Measurements from ENCODE around the gene SIRT3. TPM values are rescaled to one million over a fixed set of nuclear protein-coding genes. Genes with fewer than 3 reads are reported as not detected.
A peak's percentile ranks its signal among the peaks of the same experiment; 100 is the strongest.

Gene SIRT3
- total RNA-seq, 4 donors from 2014 or later, result 21.2 to 36.3 (median 29.3) TPM

- H3K36me3 ChIP-seq, result peaks cover 0 to 12% (median 0%) of the 10 kb centered on the region in 3 donors
- H3K27ac ChIP-seq, result no peak overlapping the region
- TF ChIP-seq POLR2A (IDR thresholded peaks at IDR 0.05) (no peak), CTCF (IDR thresholded peaks at IDR 0.05) (no peak)
Observed at GRCh38 chr11:227824-228379, 8.2 kb downstream of the SIRT3 start.

DNA sequence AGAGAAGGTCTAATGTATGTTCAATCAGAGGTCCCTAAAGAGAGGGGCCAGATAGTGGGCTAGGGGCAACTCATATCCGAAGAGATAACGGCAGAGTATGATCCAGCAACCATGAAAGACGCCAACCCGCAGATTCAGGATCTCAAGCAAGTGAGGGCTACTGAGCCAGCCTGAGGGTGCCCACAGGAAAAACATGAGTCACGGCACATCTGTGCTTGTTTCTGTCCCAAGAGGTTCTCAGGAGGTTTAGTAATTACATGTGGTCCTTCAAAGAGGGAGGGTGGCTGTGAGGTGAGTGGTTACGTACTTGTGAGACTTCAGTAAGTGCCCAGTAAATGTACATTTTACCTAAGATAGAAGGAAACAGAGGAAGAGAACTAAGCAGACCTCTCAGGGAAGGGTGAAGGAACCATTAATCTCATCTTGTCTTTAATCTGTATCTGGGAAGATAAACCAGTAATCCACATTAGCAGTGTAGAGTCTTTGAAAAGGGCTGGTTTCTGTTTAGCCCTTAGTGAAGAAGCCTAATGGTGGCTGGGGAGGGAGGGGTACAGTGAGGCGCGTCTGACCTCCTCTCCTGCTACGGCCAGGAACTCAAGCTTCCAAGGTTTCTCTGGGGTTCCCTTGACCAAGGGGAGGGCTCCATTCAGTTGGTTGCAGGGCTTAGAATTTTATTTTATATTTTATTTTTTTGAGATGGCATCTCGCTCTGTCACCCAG, 10.2 kb downstream of the SIRT3 start:
- peak in 1 of 3 donors; percentile 44 for DNase-seq
- Histone ChIP-seq H3K27ac (no peak overlapping the region), H3K4me1 (no peaks in the 10 kb centered on the region), H3K27me3 (no peaks in the 10 kb centered on the region), H3K9me3 (no peaks in the 10 kb centered on the region), H3K36me3 (peaks cover 0 to 18% (median 0%) of the 10 kb centered on the region in 3 donors), H3K4me3 (no peak overlapping the region)
- TF ChIP-seq CTCF (IDR thresholded peaks at IDR 0.05), result no peak
- no peak for TF ChIP-seq POLR2A (IDR thresholded peaks at IDR 0.05)

More at GRCh38 chr11:227824-228379, 8.2 kb downstream of the SIRT3 start:
- DNase-seq, result peak in 1 of 3 donors; percentile 25
- no peaks in the 10 kb centered on the region for H3K4me1 ChIP-seq
- no peaks in the 10 kb centered on the region for H3K9me3 ChIP-seq
- no peaks in the 10 kb centered on the region for H3K27me3 ChIP-seq
- no peak overlapping the region for H3K4me3 ChIP-seq

DNA sequence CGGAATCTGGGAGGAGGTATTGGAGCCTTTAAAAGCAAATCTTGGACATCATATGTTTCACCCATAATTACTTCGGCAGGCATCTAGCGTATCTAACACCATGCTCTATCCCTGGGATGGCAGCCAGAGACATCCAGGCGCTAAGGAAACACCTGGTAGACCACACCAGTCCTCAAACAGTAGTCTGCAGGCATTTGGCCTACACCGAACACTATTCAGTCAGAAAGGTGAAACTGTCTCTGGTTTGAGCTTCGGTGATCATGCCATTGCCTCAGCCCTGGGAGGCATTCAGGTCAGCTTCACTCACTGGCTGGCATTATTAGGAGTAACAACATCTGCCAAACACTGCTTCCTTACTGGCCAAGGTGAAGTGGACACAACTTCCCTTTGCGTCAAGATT, 11.7 kb downstream of the SIRT3 start:
- Histone ChIP-seq H3K4me3 (no peak overlapping the region), H3K27ac (no peak overlapping the region)

DNA sequence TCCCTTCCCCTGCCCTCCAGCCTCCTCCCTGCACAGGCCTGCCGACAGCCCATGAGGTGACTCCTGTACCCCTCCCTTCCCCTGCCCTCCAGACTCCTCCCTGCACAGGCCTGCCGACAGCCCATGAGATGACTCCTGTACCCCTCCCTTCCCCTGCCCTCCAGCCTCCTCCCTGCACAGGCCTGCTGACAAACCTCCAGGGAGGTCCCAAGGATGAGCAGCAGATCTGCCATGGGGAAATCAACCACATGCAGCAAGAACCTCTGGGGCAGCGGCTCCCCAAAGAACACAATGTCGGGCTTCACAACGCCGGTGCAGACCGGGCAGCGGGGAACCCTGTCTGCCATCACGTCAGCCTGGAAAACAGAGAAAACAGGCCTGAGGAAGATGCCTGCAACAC, 12.3 kb downstream of the SIRT3 start:
- H3K27me3 ChIP-seq, result no peaks in the 10 kb centered on the region
- H3K27ac ChIP-seq, result no peak overlapping the region
- H3K36me3 ChIP-seq, result peaks cover 0 to 13% (median 0%) of the 10 kb centered on the region in 3 donors
- no peak for TF ChIP-seq POLR2A (IDR thresholded peaks at IDR 0.05)
- TF ChIP-seq CTCF (IDR thresholded peaks at IDR 0.05), result no peak
- no peaks in the 10 kb centered on the region for H3K4me1 ChIP-seq
- no peak overlapping the region for H3K4me3 ChIP-seq
- H3K9me3 ChIP-seq, result no peaks in the 10 kb centered on the region
- DNase-seq, result peak in 1 of 3 donors; percentile 18

More for the DNA sequence above, 11.7 kb downstream of the SIRT3 start:
- H3K9me3 ChIP-seq, result no peaks in the 10 kb centered on the region
- DNase-seq, result peak in 1 of 3 donors; percentile 11
- peaks cover 0 to 13% (median 0%) of the 10 kb centered on the region in 3 donors for H3K36me3 ChIP-seq
- TF ChIP-seq POLR2A (IDR thresholded peaks at IDR 0.05) (no peak), CTCF (IDR thresholded peaks at IDR 0.05) (no peak)
- H3K4me1 ChIP-seq, result no peaks in the 10 kb centered on the region
- H3K27me3 ChIP-seq, result no peaks in the 10 kb centered on the region

GRCh38 chr11:223026-223789, 12.9 kb downstream of the SIRT3 start:
- H3K4me3 ChIP-seq, result no peak overlapping the region
- H3K4me1 ChIP-seq, result no peaks in the 10 kb centered on the region
- H3K27me3 ChIP-seq, result no peaks in the 10 kb centered on the region
- DNase-seq, result peak in 1 of 3 donors; percentile 28
- no peak for TF ChIP-seq CTCF (IDR thresholded peaks at IDR 0.05)
- TF ChIP-seq POLR2A (IDR thresholded peaks at IDR 0.05), result no peak
- H3K9me3 ChIP-seq, result no peaks in the 10 kb centered on the region
- H3K27ac ChIP-seq, result no peak overlapping the region
- peaks cover 0 to 13% (median 0%) of the 10 kb centered on the region in 3 donors for H3K36me3 ChIP-seq
